HTR-8/SVneo (cell line): ENCODE data around the gene TRIM69.

Experiments
- DNase-seq: peaks from one replicate; pipeline ENCODE4 v3.0.0; 2011; ENCODE audit warnings: low spot score, mixed read lengths; ENCODE audit not compliant: insufficient read length
- FAIRE-seq: peaks from 2 replicates; lab custom pipeline; 2011; peaks lifted over from hg19 to GRCh38; lab: Jason Lieb, UNC

Gene TRIM69

GRCh38 chr15:44796508-44796907, 60.2 kb downstream of the TRIM69 start:
- no peak for DNase-seq
- FAIRE-seq = no peak

- DNase-seq (no peak), FAIRE-seq (no peak)
These were observed 62.5 kb downstream of the TRIM69 start for GRCh38 chr15:44798826-44799225.

GRCh38 chr15:44801364-44801763, 65.0 kb downstream of the TRIM69 start:
- FAIRE-seq = no peak
- no peak for DNase-seq

GRCh38 chr15:44801797-44802196, 65.5 kb downstream of the TRIM69 start:
- no peak for DNase-seq
- FAIRE-seq = no peak

- DNase-seq = no peak
- FAIRE-seq = no peak
These were observed 66.0 kb downstream of the TRIM69 start for GRCh38 chr15:44802336-44802735.

GRCh38 chr15:44804298-44805046, 68.1 kb downstream of the TRIM69 start:
- FAIRE-seq (no peak), DNase-seq (no peak)

- DNase-seq = no peak
- FAIRE-seq = no peak
These were observed 72.2 kb downstream of the TRIM69 start for GRCh38 chr15:44808557-44808956.

- DNase-seq = no peak
- no peak for FAIRE-seq
These were observed 73.9 kb downstream of the TRIM69 start for GRCh38 chr15:44810237-44810636.

GRCh38 chr15:44811337-44811736, 75.0 kb downstream of the TRIM69 start:
- DNase-seq = no peak

GRCh38 chr15:44812029-44812517, 75.7 kb downstream of the TRIM69 start:
- FAIRE-seq (no peak), DNase-seq (no peak)

More at GRCh38 chr15:44811337-44811736, 75.0 kb downstream of the TRIM69 start:
- FAIRE-seq = no peak

GRCh38 chr15:44813231-44813630, 76.9 kb downstream of the TRIM69 start:
- DNase-seq = no peak
- no peak for FAIRE-seq
